Liver (tissue), 9 donors: ENCODE measurements around the gene ADCY2. TPM values are rescaled to one million over a fixed set of nuclear protein-coding genes. Genes with fewer than 3 reads are reported as not detected.

ENCODE experiments used
- DNase-seq: peaks from one replicate; pipeline ENCODE4 v3.0.0-alpha.2; 2017; ENCODE audit warnings: low spot score
- H3K27ac ChIP-seq, 2 donors: one replicate each; pipeline ENCODE4 v1.7.0; 2013; ENCODE audit warnings: inconsistent platforms in 2 of 2, low read length in 2 of 2, control low read depth in 1 of 2, low read depth in 1 of 2, mild to moderate bottlenecking in 1 of 2
- H3K27me3 ChIP-seq, 4 donors: one replicate each; pipeline versions ENCODE4 v1.6.1 to v1.7.0; 2013; ENCODE audit warnings: low read length in 3 of 4, inconsistent platforms in 1 of 4, mild to moderate bottlenecking in 1 of 4, moderate library complexity in 1 of 4; ENCODE audit not compliant: control insufficient read depth in 4 of 4, insufficient read depth in 4 of 4
- H3K36me3 ChIP-seq, 4 donors: one replicate each; pipeline versions ENCODE4 v1.6.1 to v1.7.0; 2013; ENCODE audit warnings: low read length in 3 of 4, mild to moderate bottlenecking in 3 of 4, low read depth in 1 of 4, moderate library complexity in 1 of 4; ENCODE audit not compliant: control insufficient read depth in 4 of 4, insufficient read depth in 3 of 4
- H3K4me1 ChIP-seq, 4 donors: one replicate each; pipeline versions ENCODE4 v1.6.1 to v1.7.0; 2013; ENCODE audit warnings: low read length in 3 of 4, mild to moderate bottlenecking in 3 of 4, moderate library complexity in 1 of 4; ENCODE audit not compliant: control insufficient read depth in 4 of 4, insufficient read depth in 4 of 4
- H3K4me3 ChIP-seq, 3 donors: one replicate each; pipeline versions ENCODE4 v1.6.1 to v1.7.0; 2013; ENCODE audit warnings: low read length in 3 of 3, control low read depth in 1 of 3, low read depth in 1 of 3, mild to moderate bottlenecking in 1 of 3
- H3K9ac ChIP-seq, 2 donors: one replicate each; pipeline ENCODE4 v1.7.0; 2013; ENCODE audit warnings: low read length in 2 of 2, mild to moderate bottlenecking in 2 of 2, moderate library complexity in 2 of 2, control low read depth in 1 of 2, low read depth in 1 of 2
- H3K9me3 ChIP-seq, 4 donors: one replicate each; pipeline versions ENCODE4 v1.6.1 to v1.7.0; 2013; ENCODE audit warnings: low read length in 3 of 4; ENCODE audit not compliant: control insufficient read depth in 4 of 4
- EGR1 ChIP-seq, 2 donors: IDR thresholded peaks; 2 replicates each; pipeline ENCODE4 v1.6.1; 2016 to 2018; ENCODE audit warnings: antibody characterized with exemption in 2 of 2, low read depth in 2 of 2
- FOXA2 ChIP-seq: IDR thresholded peaks from 2 replicates; pipeline ENCODE4 v1.6.1; 2016; ENCODE audit warnings: antibody characterized with exemption
- HNF4A ChIP-seq, 2 donors: conservative IDR thresholded peaks; 2 replicates each; pipeline ENCODE4 v1.6.1; 2016; ENCODE audit warnings: antibody characterized with exemption in 2 of 2, mild to moderate bottlenecking in 2 of 2
- JUND ChIP-seq, 2 donors: IDR thresholded peaks; 2 replicates each; pipeline ENCODE4 v1.6.1; 2016; ENCODE audit warnings: antibody characterized with exemption in 2 of 2
- NR2F2 ChIP-seq: IDR thresholded peaks from 2 replicates; pipeline ENCODE4 v1.6.1; 2016; ENCODE audit warnings: antibody characterized with exemption
- RAD21 ChIP-seq, 2 donors: IDR thresholded peaks; 2 replicates each; pipeline ENCODE4 v1.6.1; 2016; ENCODE audit warnings: antibody characterized with exemption in 2 of 2, mild to moderate bottlenecking in 2 of 2
- RXRA ChIP-seq, 2 donors: IDR thresholded peaks; 2 replicates each; pipeline ENCODE4 v1.6.1; 2017 to 2018; ENCODE audit warnings: antibody characterized with exemption in 2 of 2, mild to moderate bottlenecking in 1 of 2
- SP1 ChIP-seq: IDR thresholded peaks from 2 replicates; pipeline ENCODE4 v1.6.1; 2018; ENCODE audit warnings: antibody characterized with exemption, mild to moderate bottlenecking
- TAF1 ChIP-seq: conservative IDR thresholded peaks from 2 replicates; pipeline ENCODE4 v1.6.1; 2016; ENCODE audit warnings: antibody characterized with exemption, mild to moderate bottlenecking
- YY1 ChIP-seq: IDR thresholded peaks from 2 replicates; pipeline ENCODE4 v1.6.1; 2016; ENCODE audit warnings: antibody characterized with exemption, mild to moderate bottlenecking
- whole genome bisulfite sequencing: extraction: QIAGEN DNeasy Blood & Tissue Kit; methylation state at CpG from one replicate; pipeline ENCODE4 v1.1.7; 2013; 5-methylcytosine and 5-hydroxymethylcytosine counted together
- polyA plus RNA-seq, 2 donors: library from polyadenylated mRNA; stranded (reverse) in 1 of 2; unstranded in 1 of 2; fragments of 200-250 nt in 1 of 2; fragments of >200 nt in 1 of 2; fragmentation: Nextera tagmentation in 1 of 2; extraction: Ambion mirVana in 1 of 2; gene quantifications; one replicate each; pipeline versions ENCODE4 v1.2.1 to v1.2.3, GENCODE V29; 2013 to 2015
- total RNA-seq, 2 donors: library from RNA; depleted of rRNA; stranded (reverse); fragments of >200 nt; gene quantifications; one replicate each; pipeline ENCODE4 v1.2.3, GENCODE V29; 2014
- TF ChIP-seq, protein P1 (sequence below): IDR thresholded peaks from 2 replicates; pipeline ENCODE4 v1.6.1; 2016; ENCODE audit warnings: antibody characterized with exemption
- TF ChIP-seq, protein P2 (sequence below): IDR thresholded peaks from 2 replicates; pipeline ENCODE4 v1.6.1; 2016; ENCODE audit warnings: antibody characterized with exemption
- TF ChIP-seq, protein P3 (sequence below): IDR thresholded peaks from 2 replicates; pipeline ENCODE4 v1.6.1; 2016; ENCODE audit warnings: antibody characterized with exemption
- TF ChIP-seq, protein P4 (sequence below): fragments of 150-350 bp; IDR thresholded peaks from 2 replicates; pipeline ENCODE4 v1.5.1; 2017; ENCODE audit warnings: improper control_type of control experiment, low read depth, low read length; ENCODE audit not compliant: missing input control
- donor health status: healthy.
- donor health status: healthy.
- donor health status: healthy.
- donor health status: healthy.
- donor health status: healthy.

ADCY2 gene
- total and polyA plus RNA-seq, 4 donors: not detected

DNA sequence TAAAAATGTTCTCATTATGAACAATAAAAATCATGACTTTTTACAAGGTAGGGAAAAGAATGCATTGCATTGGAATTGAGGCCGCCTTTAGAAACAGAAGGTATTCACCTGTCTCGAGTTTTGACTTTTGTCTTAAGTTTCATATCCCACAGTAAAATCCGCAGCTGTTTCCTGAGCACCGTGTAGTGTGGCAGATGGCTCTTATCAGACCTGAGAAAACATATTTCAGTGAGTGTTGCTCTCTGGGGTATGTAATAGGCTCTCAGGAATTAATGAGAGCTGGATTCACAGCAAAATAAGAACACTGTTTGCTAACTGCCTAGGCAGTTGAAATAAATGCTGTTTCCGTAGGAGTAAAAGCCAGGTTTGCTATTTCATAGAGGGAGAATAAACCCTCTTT lies 233.6 kb downstream of the ADCY2 start:
- no peak overlapping the region for H3K27ac ChIP-seq
- peaks cover 0 to 2% (median 0%) of the 10 kb centered on the region in 4 donors for H3K9me3 ChIP-seq
- WGBS: 69% methylated on average over 5 of the region's 5 CpGs
- H3K27me3 ChIP-seq: no peaks in the 10 kb centered on the region
- H3K4me3 ChIP-seq: no peak overlapping the region
- H3K9ac ChIP-seq: no peak overlapping the region
- no peaks in the 10 kb centered on the region for H3K4me1 ChIP-seq
- TF ChIP-seq YY1 (no peak), EGR1 (IDR thresholded peaks at IDR 0.05; ENCODE audit: low read depth in 2 of 2) (no peak), FOXA2 (no peak), NR2F2 (no peak), JUND (IDR thresholded peaks at IDR 0.05) (no peak), SP1 (no peak), RXRA (IDR thresholded peaks at IDR 0.05) (no peak), RAD21 (IDR thresholded peaks at IDR 0.05) (no peak)
- TF ChIP-seq, protein P1, sequence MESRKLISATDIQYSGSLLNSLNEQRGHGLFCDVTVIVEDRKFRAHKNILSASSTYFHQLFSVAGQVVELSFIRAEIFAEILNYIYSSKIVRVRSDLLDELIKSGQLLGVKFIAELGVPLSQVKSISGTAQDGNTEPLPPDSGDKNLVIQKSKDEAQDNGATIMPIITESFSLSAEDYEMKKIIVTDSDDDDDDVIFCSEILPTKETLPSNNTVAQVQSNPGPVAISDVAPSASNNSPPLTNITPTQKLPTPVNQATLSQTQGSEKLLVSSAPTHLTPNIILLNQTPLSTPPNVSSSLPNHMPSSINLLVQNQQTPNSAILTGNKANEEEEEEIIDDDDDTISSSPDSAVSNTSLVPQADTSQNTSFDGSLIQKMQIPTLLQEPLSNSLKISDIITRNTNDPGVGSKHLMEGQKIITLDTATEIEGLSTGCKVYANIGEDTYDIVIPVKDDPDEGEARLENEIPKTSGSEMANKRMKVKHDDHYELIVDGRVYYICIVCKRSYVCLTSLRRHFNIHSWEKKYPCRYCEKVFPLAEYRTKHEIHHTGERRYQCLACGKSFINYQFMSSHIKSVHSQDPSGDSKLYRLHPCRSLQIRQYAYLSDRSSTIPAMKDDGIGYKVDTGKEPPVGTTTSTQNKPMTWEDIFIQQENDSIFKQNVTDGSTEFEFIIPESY: no peak
- TF ChIP-seq, protein P2, sequence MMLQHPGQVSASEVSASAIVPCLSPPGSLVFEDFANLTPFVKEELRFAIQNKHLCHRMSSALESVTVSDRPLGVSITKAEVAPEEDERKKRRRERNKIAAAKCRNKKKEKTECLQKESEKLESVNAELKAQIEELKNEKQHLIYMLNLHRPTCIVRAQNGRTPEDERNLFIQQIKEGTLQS: no peak
- TF ChIP-seq, protein P3, sequence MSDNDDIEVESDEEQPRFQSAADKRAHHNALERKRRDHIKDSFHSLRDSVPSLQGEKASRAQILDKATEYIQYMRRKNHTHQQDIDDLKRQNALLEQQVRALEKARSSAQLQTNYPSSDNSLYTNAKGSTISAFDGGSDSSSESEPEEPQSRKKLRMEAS: no peak
- DNase-seq: no peak
- no peaks in the 10 kb centered on the region for H3K36me3 ChIP-seq

DNA sequence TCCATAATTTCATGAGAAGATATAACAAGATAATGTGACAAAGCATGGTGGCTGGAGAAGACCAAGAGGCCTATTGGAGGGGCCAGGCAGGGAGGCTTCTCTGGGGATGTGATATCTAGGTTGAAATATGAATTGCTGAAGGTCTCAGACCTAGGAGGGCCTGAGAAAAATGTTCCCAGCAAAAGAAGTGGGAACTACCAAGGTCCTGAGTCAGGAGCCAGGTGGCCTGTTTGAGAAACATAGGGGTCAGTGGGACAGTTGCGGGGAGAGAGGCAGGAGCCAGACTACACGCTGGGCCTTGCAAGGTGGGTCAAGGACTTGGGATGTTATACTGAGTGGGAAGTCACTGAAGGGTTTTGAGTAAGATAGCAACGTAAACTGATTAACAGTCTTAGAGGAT lies 238.9 kb downstream of the ADCY2 start:
- no peaks in the 10 kb centered on the region for H3K36me3 ChIP-seq
- H3K9me3 ChIP-seq: peaks cover 0 to 2% (median 0%) of the 10 kb centered on the region in 4 donors
- H3K9ac ChIP-seq: no peak overlapping the region
- no peaks in the 10 kb centered on the region for H3K4me1 ChIP-seq
- no peak overlapping the region for H3K4me3 ChIP-seq
- TF ChIP-seq TAF1 (no peak), HNF4A (conservative IDR thresholded peaks at IDR 0.05) (no peak), RAD21 (IDR thresholded peaks at IDR 0.05) (no peak)
- TF ChIP-seq, protein P1: no peak
- TF ChIP-seq, protein P4, sequence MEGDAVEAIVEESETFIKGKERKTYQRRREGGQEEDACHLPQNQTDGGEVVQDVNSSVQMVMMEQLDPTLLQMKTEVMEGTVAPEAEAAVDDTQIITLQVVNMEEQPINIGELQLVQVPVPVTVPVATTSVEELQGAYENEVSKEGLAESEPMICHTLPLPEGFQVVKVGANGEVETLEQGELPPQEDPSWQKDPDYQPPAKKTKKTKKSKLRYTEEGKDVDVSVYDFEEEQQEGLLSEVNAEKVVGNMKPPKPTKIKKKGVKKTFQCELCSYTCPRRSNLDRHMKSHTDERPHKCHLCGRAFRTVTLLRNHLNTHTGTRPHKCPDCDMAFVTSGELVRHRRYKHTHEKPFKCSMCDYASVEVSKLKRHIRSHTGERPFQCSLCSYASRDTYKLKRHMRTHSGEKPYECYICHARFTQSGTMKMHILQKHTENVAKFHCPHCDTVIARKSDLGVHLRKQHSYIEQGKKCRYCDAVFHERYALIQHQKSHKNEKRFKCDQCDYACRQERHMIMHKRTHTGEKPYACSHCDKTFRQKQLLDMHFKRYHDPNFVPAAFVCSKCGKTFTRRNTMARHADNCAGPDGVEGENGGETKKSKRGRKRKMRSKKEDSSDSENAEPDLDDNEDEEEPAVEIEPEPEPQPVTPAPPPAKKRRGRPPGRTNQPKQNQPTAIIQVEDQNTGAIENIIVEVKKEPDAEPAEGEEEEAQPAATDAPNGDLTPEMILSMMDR: no peak
- DNase-seq: no peak
- WGBS: 78% methylated on average over 3 of the region's 3 CpGs
- H3K27ac ChIP-seq: no peak overlapping the region
- no peaks in the 10 kb centered on the region for H3K27me3 ChIP-seq
